ENCODE data around the gene RALGAPA1.

GRCh38 chr14:35628989-35629388, 180.1 kb downstream of the RALGAPA1 start:
- TF ChIP-seq CTCF (IDR thresholded peaks at IDR 0.05) (no peak), EZH2 (IDR thresholded peaks at IDR 0.05; ENCODE audit: borderline replicate concordance, insufficient read depth, low read depth, low read length, poor library complexity, severe bottlenecking) (no peak)
